Stimulated activated naive CD4-positive, alpha-beta T cell (primary cell): ENCODE data around the gene SMIM45.

Experiments
- DNase-seq, 6 experiments: peaks; one replicate each; lab custom pipeline; 2025; lab: John Stamatoyannopoulos, UW

SMIM45 gene

GRCh38 chr22:41951898-41952474 lies at the start of gene SMIM45:
Gene SMIM45 (plus strand): TSS chr22:41952150.
- no peak for DNase-seq

- no peak for DNase-seq
Measured at GRCh38 chr22:41902932-41903421, 49.0 kb upstream of the SMIM45 start.

GRCh38 chr22:41904450-41905410 lies 47.2 kb upstream of the SMIM45 start:
- DNase-seq, result no peak

- DNase-seq, result no peak
Measured at GRCh38 chr22:41905411-41906202, 46.3 kb upstream of the SMIM45 start.

GRCh38 chr22:41906822-41907221 lies 45.1 kb upstream of the SMIM45 start:
- no peak for DNase-seq

GRCh38 chr22:41907436-41908401 lies 44.2 kb upstream of the SMIM45 start:
- DNase-seq, result no peak

- peak in 1 of 6 experiments; percentile 33 for DNase-seq
Measured at GRCh38 chr22:41908411-41909309, 43.3 kb upstream of the SMIM45 start.

- DNase-seq, result no peak
Measured at GRCh38 chr22:41909310-41910049, 42.5 kb upstream of the SMIM45 start.

GRCh38 chr22:41910050-41911000 lies 41.6 kb upstream of the SMIM45 start:
- DNase-seq, result peak in 3 of 6 experiments; percentile 28 to 42 (median 29)

- DNase-seq, result peak in 1 of 6 experiments; percentile 40
Measured at GRCh38 chr22:41911001-41911611, 40.8 kb upstream of the SMIM45 start.

- DNase-seq, result no peak
Measured at GRCh38 chr22:41912338-41913039, 39.5 kb upstream of the SMIM45 start.

- no peak for DNase-seq
Measured at GRCh38 chr22:41913040-41913719, 38.8 kb upstream of the SMIM45 start.

- peak in 1 of 6 experiments; percentile 14 for DNase-seq
Measured at GRCh38 chr22:41913842-41914534, 38.0 kb upstream of the SMIM45 start.

- no peak for DNase-seq
Measured at GRCh38 chr22:41914611-41915034, 37.3 kb upstream of the SMIM45 start.

GRCh38 chr22:41915035-41915785 lies 36.7 kb upstream of the SMIM45 start, which contains the start of gene SHISA8:
Gene SHISA8 (minus strand): TSS chr22:41915074. CDS start chr22:41914667, 407 bp downstream.
- DNase-seq, result peak; percentile 30 to 64 (median 53)
